H1 (cell line): ENCODE data around the gene RMDN2. TPM values are rescaled to one million over a fixed set of nuclear protein-coding genes. Genes with fewer than 3 reads are reported as not detected.

Source experiments
- CBX8 ChIP-seq: fragments of 300-800, 300-1000 bp; sonication (generic); IDR thresholded peaks from 2 replicates; pipeline ENCODE4 v1.7.1; 2016; ENCODE audit warnings: low read depth, low read length, borderline replicate concordance
- CHD2 ChIP-seq: IDR thresholded peaks from 2 replicates; pipeline ENCODE4 v1.6.1; 2012; ENCODE audit warnings: low read length, improper control_type of control experiment
- KDM5A ChIP-seq: fragments of 200-600 bp; IDR thresholded peaks from 2 replicates; pipeline ENCODE4 v1.7.1; 2012; ENCODE audit warnings: mild to moderate bottlenecking, low read length, inconsistent platforms, mixed read lengths
- MAFK ChIP-seq: IDR thresholded peaks from 2 replicates; pipeline ENCODE4 v1.6.1; 2012; ENCODE audit warnings: low read depth, mild to moderate bottlenecking, improper control_type of control experiment, low read length
- PHF8 ChIP-seq: fragments of 200-600 bp; sonication (generic); conservative IDR thresholded peaks from 2 replicates; pipeline ENCODE4 v1.7.1; 2012; ENCODE audit warnings: low read depth, mild to moderate bottlenecking, inconsistent platforms, low read length, moderate library complexity
- SIX5 ChIP-seq: IDR thresholded peaks from 2 replicates; pipeline ENCODE4 v1.6.1; 2011; ENCODE audit warnings: mild to moderate bottlenecking, low read depth, low read length
- TEAD4 ChIP-seq: IDR thresholded peaks from 2 replicates; pipeline ENCODE4 v1.6.1; 2012; ENCODE audit warnings: low read depth, low read length, inconsistent platforms, mixed read lengths
- YY1 ChIP-seq: IDR thresholded peaks from 2 replicates; pipeline ENCODE4 v1.6.1; 2011; ENCODE audit warnings: low read depth, mild to moderate bottlenecking, low read length
- polyA plus RNA-seq, 7 experiments: library from polyadenylated mRNA; depleted of rRNA in 3 of 7; stranded (reverse) in 5 of 7; unstranded in 2 of 7; fragments of >200 nt in 5 of 7; fragments of 200-250 nt in 2 of 7; gene quantifications; 1 replicate in 5 of 7; 2 replicates in 1 of 7; 4 replicates in 1 of 7; pipeline versions ENCODE4 v1.2.1 to v1.2.3, GENCODE V29; 2011 to 2013; ENCODE audit warnings: missing spikeins in 2 of 7, mixed read lengths in 2 of 7
- total RNA-seq: library from RNA; stranded (reverse); fragmentation: NEBNext Ultra II Directional; extraction: Animal tissue kit (Norgen Biotek cat#: 25700); gene quantifications from 2 replicates; pipeline ENCODE4 v1.2.1, GENCODE V29; 2021

The RMDN2 gene
- total and polyA plus RNA-seq, 2 of the 8 experiments (the other 6 are each of a cell fraction or from before 2014, with no cell fraction given): 0.53 to 3.0 TPM

DNA sequence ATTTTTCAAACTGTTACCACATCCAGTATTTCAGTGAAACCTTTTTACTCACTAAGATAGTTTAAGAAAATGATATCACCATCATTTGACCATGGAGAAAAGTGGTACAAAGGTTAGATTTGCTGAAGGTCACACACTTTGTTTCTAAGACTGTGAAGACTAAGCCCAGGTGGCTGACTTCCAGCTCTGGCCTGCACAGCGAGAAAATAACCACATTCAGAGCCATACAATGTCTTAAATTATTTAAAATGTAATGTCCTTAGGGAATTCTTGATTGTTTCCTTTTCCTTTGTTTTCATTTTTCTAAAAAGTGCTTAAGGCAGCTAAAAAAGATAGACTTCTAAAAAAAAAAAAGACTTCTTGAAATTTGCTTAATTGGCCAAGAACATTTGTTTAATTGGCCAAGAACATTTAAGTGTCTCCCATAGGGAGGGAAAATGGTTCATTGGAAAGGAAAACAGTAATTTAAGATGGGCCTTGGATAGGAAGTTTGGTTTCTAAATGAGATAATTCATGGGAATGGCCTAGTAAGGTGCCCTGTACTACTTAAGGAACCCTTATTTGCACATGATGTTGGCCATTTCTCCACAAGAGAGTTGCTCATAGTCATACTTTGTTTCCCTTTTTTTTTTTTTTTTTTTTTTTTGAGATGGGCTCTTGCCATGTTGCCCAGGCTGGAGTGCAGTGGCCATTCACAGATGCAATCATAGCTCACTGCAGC lies 105.7 kb downstream of the RMDN2 start (continued):
- TF ChIP-seq YY1 (no peak), TEAD4 (no peak), KDM5A (no peak), CBX8 (no peak), CHD2 (no peak), MAFK (no peak), SIX5 (no peak), PHF8 (no peak)
